Neural progenitor cell (in vitro differentiated cells): ENCODE measurements around the gene CRISP3.

Experiments
- EZH2 ChIP-seq: fragments of 200-600 bp; sonication (generic); IDR thresholded peaks from 2 replicates; pipeline ENCODE4 v1.6.1; 2017; ENCODE audit warnings: antibody characterized with exemption, mild to moderate bottlenecking, moderate library complexity
- TF ChIP-seq, protein P1 (sequence below): fragments of 200-600 bp; sonication (generic); IDR thresholded peaks from 2 replicates; pipeline ENCODE4 v1.5.1; 2017; ENCODE audit warnings: antibody characterized with exemption, mild to moderate bottlenecking

GRCh38 chr6:49744259-49744658 lies at the start of gene CRISP3:
- TF ChIP-seq EZH2 = no peak
- TF ChIP-seq, protein P1, sequence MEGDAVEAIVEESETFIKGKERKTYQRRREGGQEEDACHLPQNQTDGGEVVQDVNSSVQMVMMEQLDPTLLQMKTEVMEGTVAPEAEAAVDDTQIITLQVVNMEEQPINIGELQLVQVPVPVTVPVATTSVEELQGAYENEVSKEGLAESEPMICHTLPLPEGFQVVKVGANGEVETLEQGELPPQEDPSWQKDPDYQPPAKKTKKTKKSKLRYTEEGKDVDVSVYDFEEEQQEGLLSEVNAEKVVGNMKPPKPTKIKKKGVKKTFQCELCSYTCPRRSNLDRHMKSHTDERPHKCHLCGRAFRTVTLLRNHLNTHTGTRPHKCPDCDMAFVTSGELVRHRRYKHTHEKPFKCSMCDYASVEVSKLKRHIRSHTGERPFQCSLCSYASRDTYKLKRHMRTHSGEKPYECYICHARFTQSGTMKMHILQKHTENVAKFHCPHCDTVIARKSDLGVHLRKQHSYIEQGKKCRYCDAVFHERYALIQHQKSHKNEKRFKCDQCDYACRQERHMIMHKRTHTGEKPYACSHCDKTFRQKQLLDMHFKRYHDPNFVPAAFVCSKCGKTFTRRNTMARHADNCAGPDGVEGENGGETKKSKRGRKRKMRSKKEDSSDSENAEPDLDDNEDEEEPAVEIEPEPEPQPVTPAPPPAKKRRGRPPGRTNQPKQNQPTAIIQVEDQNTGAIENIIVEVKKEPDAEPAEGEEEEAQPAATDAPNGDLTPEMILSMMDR = no peak
